Mesenteric fat pad (tissue), 1 donor: ENCODE measurements around the gene TELO2. TPM values are rescaled to one million over a fixed set of nuclear protein-coding genes. Genes with fewer than 3 reads are reported as not detected.

Experiments used
- DNase-seq: peaks from one replicate; pipeline ENCODE4 v3.0.0-alpha.2; 2020; ENCODE audit warnings: low spot score
- total RNA-seq: library from RNA; stranded (reverse); fragmentation: NEBNext Ultra II Directional; extraction: Animal tissue kit (Norgen Biotek cat#: 25700); gene quantifications from one replicate; pipeline ENCODE4 v1.2.1, GENCODE V29; 2021
- donor health status: DM: yes; HTN: yes; CAD: no.

The TELO2 gene
- total RNA-seq, 1 donor from 2014 or later, result 25.7 TPM

DNA sequence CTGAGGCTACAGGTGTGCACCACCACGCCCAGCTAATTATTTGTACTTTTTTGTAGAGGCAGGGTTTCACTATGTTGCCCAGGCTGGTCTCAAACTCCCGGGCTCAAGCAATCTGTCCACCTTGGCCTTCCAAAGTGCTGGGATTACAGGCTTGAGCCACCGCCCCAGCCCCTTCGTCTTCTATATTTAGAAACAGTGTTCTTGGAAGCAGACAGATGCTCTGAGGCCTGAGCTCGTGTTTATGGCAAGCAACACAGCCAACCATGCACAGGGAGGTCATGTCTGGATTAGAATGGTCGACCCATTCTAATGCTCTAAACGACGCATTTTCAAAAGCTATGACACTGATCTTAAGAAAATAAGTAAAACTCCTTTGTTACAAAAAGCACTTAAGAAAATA lies 56.9 kb downstream of the TELO2 start:
- DNase-seq, result no peak

DNA sequence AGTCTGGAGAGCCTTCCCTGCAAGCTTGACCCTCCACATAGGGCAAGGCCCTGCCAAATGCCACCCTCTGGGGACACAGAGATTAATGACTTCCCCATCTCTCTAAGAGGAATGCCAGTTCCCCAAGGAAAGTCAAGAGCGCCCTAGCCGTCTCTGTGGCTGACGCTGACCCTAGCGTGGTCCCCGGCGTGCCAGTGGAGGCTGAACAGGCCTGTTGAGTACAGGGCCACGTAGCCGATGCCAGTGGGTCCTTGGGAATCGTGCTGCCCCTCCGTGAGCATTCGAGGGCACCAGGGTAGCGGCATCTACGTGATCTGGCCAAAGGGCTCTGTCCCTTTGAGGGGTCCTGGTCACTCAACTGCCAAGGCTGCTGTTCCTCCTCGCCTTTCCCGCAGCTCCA lies 57.5 kb downstream of the TELO2 start:
- no peak for DNase-seq

DNA sequence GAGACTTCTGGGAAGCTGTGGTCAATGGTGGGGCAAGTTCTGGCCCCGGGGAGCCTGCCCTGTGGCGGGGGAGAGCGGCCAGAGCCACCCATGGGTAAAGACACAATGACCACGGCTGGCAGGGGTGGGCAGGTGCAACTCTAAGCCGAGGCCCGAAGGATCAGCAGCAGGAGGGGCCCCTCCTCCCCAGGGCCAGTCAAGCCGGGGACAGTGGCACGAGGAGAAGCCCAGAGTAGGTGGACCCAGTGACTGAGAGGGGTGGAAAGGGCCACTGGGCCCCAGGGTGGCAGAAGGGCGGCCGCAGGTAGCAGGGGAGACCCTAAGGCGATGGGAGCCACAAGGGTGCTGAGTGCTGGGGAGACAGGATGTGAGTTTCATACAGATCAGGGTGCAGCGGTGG lies 58.0 kb downstream of the TELO2 start:
- no peak for DNase-seq

DNA sequence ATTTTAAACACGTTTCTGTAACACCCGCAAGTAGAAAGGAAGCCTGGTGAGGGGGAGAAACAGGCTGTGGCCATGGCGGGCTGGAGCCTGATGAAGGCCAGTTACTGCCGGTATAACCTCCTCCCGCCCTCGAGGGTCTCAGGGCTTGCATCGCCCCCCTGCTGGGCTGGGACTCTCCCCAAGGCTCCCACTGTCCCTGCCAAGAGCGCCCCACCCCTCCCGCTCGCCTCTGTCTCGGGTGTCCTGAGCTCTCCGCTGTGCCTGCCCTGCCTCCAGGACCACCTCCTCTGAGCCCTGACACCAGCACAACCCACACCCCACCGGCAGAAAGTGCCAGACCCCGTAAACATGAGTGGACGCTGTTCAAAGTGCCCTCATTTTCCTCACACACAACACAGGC lies 59.0 kb downstream of the TELO2 start:
- DNase-seq, result no peak

DNA sequence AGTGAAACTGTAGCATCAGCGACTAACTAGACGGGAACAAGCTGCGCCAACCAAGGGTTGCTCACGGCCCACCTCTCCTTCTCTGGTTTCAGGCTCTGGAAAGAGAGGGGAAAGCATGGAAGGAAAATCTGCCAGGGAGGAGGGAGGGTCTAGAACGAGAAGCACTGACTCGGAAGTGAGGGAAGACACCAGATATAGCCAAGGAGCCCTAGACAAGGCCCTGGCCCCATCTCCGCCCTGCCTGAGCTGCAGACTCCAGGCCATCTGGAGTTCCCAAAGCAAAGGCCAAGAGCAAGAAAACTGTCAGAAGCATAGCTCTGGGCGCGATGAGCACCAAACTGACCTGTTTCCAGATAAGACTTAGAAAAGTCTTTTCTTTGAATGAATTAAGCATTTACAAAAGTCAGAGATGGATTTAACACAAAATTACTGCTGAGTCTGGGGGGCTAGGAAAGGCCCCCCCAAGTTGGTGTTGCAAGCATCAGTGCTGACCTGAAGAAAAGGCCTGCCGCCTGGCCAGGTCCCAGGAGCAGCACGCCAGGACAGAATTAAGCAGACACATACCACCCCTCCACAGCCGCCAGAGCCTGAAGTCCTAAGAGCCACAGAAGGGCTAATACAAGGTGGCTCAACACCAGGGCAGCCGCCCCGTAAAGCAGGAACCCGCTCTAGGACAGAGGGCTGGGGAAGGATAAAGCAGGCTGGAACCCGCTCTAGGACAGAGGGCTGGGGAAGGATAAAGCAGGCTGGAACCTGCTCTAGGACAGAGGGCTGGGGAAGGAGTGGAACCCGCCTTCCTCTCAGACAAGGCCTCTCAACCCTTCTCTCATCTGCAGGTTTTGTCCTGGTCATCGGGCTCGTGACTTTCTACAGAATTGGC lies 61.0 kb downstream of the TELO2 start:
- DNase-seq, result no peak

DNA sequence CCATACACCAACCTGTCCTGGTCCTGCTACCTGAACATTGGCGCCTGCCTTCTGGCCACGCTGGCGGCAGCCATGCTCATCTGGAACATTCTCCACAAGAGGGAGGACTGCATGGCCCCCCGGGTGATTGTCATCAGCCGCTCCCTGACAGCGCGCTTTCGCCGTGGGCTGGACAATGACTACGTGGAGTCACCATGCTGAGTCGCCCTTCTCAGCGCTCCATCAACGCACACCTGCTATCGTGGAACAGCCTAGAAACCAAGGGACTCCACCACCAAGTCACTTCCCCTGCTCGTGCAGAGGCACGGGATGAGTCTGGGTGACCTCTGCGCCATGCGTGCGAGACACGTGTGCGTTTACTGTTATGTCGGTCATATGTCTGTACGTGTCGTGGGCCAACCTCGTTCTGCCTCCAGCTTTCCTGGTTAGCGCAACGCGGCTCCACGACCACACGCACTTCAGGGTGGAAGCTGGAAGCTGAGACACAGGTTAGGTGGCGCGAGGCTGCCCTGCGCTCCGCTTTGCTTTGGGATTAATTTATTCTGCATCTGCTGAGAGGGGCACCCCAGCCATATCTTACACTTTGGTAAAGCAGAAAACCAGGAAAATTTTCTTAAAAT lies 61.8 kb downstream of the TELO2 start:
- DNase-seq, result no peak

DNA sequence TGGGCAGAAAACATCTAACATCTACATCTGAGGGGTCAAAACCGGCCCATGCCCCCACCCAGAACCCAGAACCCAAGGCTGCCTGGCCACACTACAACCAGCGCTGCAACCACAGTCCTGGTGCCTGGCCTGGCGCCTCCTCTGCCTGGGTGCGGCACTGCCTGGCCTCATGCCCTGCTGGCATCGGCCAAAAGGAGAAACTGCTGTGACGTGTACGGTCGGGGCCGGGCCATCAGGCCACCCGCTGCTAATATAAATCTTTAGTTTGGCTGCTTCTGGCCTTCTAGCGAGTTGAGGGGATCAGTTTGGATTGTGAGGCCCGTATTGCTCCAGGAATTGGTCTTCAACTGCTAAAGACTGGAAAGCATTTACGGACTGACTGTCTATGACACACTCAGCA lies 63.1 kb downstream of the TELO2 start:
- DNase-seq, result no peak

DNA sequence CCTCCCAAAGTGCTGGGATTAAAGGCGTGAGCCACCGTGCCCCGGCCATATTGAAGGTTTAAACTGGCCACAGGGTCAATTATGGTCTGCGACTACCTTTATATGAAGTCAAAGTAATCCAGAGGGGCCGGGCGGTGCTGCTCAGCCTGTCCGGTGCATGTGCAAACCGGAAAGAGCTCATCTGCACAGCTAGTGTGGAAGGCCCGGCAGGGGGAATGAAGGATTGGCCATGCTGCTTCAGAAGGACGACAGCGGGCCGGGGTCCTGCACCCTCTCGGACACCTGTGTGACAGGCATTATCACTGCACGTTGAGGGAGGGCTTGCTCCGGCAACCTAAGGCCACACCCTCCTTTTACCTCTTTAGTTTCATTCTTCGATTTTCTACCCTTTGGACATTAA lies 63.9 kb downstream of the TELO2 start:
- DNase-seq, result no peak

DNA sequence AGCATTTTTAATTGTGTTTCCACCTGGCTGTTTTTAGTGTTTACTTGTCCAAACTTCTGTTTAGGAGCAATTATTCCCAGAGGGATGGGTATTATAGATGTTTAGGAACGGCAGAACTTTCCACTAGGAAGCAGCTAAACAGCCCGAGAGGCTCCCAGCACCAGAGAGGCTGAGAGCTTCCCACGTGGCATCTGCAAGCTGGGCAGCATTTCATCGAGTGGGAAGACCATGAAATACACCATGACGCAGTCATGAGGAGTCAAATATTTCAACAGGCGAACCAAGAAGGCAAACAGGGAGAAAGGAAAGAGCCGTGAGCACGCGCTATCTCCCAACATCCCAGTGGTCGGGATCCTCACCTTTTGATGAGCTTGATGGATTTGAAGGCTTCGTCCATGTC lies 64.4 kb downstream of the TELO2 start:
- no peak for DNase-seq

DNA sequence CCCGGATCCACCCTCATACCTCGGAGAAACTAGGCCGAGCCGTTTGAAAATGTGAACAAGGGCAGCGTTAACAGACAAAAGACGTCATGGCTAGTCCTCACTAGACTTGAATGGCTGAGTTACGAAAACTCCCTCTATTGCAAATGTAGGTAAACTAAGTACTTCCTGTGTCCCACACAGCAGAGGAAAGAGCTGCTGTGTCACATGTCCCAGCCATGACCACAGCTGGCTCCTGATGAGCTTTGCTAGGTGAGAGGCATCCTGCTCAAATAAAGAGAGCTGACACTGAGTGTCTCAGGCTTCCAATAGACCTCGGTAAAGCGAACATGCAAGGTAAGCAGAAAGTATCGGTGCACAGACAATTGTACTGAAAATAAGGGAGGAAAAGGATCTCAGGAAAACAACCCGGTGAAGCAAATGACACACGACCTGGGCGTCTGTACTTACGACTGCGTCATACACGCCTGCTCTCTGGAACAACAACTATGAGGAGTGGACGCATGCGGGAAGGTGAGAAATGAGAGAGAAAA lies 66.4 kb downstream of the TELO2 start:
- no peak for DNase-seq

Other genes with a start within 250 kb of the TELO2 start
- gene TPSD1, start 237.3 kb upstream of the TELO2 start, total RNA-seq, result not detected
- gene UBE2I, start 183.7 kb upstream of the TELO2 start, total RNA-seq, result 91.9 TPM
- 1.3 TPM for gene BAIAP3, start 159.7 kb upstream of the TELO2 start, total RNA-seq
- 58.2 TPM for gene TSR3, start 141.5 kb upstream of the TELO2 start, total RNA-seq
- 72.1 TPM for gene GNPTG, start 141.4 kb upstream of the TELO2 start, total RNA-seq
- 14.5 TPM for gene UNKL, start 78.7 kb upstream of the TELO2 start, total RNA-seq
- 13.0 TPM for gene UQCC4, start 72.6 kb upstream of the TELO2 start, total RNA-seq
- 0.35 TPM for gene PERCC1, start 62.3 kb upstream of the TELO2 start, total RNA-seq
- 0.45 TPM for gene CCDC154, start 48.8 kb upstream of the TELO2 start, total RNA-seq
- 80.8 TPM for gene CLCN7, start 18.3 kb upstream of the TELO2 start, total RNA-seq
- 0.35 TPM for gene PTX4, start 4.4 kb upstream of the TELO2 start, total RNA-seq
- 37.2 TPM for gene TMEM204, start 40.3 kb downstream of the TELO2 start, total RNA-seq
- gene IFT140, start 118.7 kb downstream of the TELO2 start, total RNA-seq, result 12.7 TPM
- gene CRAMP1, start 119.0 kb downstream of the TELO2 start, total RNA-seq, result 15.4 TPM
- 39.0 TPM for gene JPT2, start 184.9 kb downstream of the TELO2 start, total RNA-seq
- 55.6 TPM for gene MAPK8IP3, start 212.8 kb downstream of the TELO2 start, total RNA-seq